Fibroblast of villous mesenchyme (primary cell): ENCODE data around the gene ERP27. TPM values are rescaled to one million over a fixed set of nuclear protein-coding genes. Genes with fewer than 3 reads are reported as not detected.

Experiments
- DNase-seq: peaks from one replicate; pipeline ENCODE4 v3.0.0-alpha.2; 2010; ENCODE audit warnings: low read depth
- H3K4me3 ChIP-seq: 2 replicates; pipeline ENCODE4 v1.5.1; 2011; ENCODE audit warnings: low read depth, mild to moderate bottlenecking, low read length
- total RNA-seq: library from RNA; depleted of rRNA; stranded (reverse); fragments of >200 nt; gene quantifications from 2 replicates; pipeline ENCODE4 v1.2.3, GENCODE V29; 2012
- TF ChIP-seq, protein P1 (sequence below): IDR thresholded peaks from 2 replicates; pipeline ENCODE4 v1.5.1; 2012; ENCODE audit warnings: low read depth, mild to moderate bottlenecking, low read length; ENCODE audit not compliant: insufficient read depth

The ERP27 gene
- total RNA-seq, 1 donor = not detected

DNA sequence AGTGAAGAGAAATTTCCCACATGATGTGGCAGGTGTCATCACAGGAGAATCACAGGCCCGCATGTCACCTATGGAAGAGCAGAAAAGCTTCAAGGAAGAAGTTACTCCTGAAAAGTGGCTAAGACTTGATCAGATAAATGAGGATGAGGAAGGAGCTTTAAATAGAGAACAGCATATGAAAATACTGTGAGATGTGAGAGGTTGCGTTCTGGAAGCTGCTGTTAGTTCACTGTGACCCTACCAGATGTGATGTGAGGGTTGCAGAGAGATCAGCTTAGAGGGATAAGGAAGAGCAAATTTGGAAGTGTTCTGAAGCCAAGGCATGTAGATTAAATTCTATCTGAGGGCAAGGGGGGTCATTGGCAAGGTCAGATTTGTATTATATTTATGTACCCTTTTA, 17.1 kb downstream of the ERP27 start:
- no peak overlapping the region for H3K4me3 ChIP-seq
- TF ChIP-seq, protein P1, sequence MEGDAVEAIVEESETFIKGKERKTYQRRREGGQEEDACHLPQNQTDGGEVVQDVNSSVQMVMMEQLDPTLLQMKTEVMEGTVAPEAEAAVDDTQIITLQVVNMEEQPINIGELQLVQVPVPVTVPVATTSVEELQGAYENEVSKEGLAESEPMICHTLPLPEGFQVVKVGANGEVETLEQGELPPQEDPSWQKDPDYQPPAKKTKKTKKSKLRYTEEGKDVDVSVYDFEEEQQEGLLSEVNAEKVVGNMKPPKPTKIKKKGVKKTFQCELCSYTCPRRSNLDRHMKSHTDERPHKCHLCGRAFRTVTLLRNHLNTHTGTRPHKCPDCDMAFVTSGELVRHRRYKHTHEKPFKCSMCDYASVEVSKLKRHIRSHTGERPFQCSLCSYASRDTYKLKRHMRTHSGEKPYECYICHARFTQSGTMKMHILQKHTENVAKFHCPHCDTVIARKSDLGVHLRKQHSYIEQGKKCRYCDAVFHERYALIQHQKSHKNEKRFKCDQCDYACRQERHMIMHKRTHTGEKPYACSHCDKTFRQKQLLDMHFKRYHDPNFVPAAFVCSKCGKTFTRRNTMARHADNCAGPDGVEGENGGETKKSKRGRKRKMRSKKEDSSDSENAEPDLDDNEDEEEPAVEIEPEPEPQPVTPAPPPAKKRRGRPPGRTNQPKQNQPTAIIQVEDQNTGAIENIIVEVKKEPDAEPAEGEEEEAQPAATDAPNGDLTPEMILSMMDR = no peak
- no peak for DNase-seq

DNA sequence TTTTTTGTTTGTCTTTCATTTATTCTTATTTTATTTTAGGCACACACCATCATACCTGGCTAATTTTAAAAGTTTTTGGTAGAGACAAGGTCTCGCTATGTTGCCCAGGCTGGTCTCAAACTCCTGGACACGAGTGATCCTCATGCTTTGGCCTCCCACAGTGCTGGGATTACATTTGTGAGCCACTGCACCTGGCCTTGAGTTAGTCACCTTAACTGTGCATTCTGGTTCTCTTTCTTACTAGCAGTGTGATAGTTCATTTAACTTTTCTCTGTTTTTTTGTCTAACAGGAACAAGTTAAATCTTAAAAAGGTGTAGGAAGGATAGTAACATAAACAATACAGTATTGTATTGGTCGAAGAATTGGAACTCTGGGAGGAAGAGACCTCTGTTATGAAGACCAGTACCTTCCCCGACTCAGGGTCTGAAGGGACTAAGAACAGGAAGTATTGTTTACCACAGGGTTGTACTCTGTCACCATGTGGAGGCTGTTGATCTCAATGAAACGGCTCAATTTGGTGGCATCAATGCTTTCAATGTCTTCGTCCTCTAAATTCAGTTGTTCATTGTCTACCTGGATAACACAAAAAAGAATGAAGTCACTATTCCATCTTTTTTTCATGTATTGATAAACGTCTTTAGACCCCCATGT, 17.7 kb downstream of the ERP27 start:
- TF ChIP-seq, protein P1 = no peak
- DNase-seq = no peak
- no peak overlapping the region for H3K4me3 ChIP-seq

DNA sequence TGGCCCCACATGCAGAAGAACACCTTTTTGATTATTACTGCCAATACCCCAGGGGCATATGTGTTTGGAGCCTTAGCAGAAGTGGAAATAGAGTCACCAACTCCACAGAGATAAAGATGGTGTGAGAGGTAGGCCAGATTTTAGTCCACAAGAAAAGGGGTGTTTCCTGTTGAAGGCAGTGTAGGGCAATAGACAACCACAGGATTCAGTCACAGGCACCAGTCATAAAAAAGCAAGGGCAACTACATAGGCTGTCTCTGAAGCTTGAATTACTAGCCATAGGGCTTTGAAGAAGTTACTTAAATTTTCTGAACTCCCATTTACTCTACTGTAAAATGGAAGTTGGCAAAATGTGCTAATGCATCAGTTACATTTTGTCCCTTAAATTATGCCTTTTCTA, 18.9 kb downstream of the ERP27 start:
- TF ChIP-seq, protein P1 = no peak
- no peak overlapping the region for H3K4me3 ChIP-seq
- DNase-seq = no peak

DNA sequence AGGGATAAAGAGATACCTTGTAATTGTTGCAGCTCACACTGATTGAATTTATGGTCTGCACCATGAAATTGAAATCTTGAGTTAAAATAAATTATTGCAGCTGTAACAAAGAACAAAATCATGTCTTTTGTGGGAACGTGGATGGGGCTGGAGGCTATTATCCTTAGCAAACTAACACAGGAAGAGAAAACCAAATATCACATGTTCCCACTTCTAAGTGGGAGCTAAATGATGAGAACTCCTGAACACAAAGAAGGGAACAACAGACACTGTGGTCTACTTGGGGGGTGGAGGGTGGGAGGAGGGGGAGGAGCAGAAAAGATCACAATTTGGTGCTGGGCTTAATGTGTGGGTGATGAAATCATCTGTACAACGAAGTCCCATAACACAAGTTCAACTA, 22.6 kb downstream of the ERP27 start:
- TF ChIP-seq, protein P1 = no peak
- no peak overlapping the region for H3K4me3 ChIP-seq
- DNase-seq = no peak

DNA sequence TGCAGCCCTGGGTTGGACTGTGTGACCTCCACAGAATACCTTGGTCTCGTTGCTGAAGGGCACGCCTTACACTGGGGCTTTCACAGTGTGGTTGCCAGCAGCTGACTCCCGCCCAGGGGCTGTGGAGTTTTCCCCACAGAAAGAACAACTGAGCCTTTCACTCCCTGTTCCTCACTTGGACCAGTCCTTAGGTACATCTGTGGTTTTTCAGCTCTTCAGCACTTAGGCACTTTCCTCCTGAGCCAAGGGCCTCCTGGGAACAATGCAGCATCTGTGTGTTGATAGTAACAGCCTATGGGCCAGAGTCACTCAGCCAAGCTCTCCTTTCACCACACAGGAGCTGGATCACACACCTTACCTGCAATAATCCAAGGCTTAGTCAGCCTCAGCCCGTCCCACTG, 25.0 kb downstream of the ERP27 start:
- DNase-seq = no peak
- TF ChIP-seq, protein P1 = no peak
- H3K4me3 ChIP-seq = no peak overlapping the region

DNA sequence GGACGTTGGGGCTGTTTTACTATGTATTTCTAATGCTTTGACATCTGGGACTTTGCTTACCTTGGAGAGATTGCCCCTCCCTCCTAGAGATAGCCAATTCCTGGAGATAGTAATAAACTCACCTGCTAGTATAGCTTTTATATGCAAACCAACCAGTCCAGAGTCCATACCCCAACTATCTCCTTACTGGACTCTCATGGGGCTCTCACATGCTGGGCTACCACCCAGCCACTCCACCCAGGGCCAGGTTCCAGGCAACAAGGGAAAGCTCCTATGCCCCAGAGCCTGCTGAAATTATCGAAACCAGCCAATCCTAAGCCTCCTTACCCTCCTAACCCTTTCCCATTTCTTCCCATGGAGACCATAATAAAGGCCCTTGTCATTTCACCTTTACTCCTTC, 27.2 kb downstream of the ERP27 start:
- H3K4me3 ChIP-seq = no peak overlapping the region
- DNase-seq = no peak
- TF ChIP-seq, protein P1 = no peak

DNA sequence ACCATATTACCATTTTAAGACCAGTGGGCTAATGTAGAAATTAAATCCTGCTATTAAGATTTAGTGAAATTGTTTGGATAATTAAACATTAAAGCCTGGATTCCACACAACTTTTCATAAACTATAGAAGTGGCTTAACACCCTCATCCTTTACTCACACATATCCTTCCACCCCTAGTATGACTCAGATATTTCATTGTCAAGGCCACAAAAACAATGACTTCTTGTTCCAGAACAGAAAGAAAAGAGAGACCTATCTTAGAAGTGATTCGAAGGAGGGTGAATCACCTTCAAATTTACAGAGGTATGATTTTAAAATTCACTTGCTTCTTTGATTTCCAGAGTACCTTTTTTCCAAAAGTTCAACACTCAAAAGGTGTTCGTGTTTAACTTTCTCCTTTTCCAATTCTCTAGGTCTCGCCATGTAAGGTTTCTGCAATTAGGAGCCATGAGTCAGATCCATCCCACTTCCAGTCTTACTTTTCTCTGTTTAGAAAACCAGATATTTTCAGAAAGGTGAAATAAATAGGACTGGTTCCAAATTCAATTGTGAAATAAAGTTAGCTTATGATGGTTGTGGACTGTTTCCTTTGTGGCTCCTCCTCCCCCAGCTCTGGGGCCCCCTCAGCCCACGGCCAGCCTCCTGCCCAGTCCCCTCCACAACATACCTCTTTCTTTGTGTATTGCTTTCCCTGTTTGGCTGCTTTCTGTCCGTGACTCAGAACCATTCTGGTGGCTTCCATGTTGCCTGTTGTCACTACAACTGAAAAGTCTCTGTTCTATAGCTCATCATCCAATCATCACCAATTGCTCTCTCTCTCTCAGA, 28.0 kb downstream of the ERP27 start:
- no peak for DNase-seq
- H3K4me3 ChIP-seq = no peak overlapping the region

More for the DNA sequence above, 28.0 kb downstream of the ERP27 start:
- TF ChIP-seq, protein P1 = no peak
